IPS DF 4.7 (cell line): ENCODE measurements around the gene DTNBP1.

Source experiments
- DNase-seq: peaks from one replicate; pipeline ENCODE4 v3.0.0-alpha.2; 2013; ENCODE audit warnings: low spot score; ENCODE audit errors: extremely low read depth

Gene DTNBP1

DNA sequence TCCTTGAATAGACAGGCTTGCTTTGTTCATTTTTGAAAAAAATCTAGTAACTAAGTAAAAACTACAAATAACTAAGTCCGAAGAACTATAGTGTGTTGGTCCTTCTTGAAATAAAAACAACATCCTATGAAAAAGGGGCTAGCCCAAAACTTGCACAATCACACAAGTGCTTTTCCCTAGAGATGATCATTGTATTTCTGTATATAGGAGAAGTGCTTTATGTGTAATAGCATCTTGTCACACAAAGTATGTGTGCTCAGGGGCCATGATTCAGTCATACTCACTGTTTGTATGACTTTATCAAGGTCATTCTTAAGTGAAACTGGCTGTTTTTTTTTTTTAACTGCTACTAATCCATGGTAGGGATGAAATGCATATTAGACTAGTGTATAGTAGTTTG, 179.8 kb downstream of the DTNBP1 start:
- no peak for DNase-seq

DNA sequence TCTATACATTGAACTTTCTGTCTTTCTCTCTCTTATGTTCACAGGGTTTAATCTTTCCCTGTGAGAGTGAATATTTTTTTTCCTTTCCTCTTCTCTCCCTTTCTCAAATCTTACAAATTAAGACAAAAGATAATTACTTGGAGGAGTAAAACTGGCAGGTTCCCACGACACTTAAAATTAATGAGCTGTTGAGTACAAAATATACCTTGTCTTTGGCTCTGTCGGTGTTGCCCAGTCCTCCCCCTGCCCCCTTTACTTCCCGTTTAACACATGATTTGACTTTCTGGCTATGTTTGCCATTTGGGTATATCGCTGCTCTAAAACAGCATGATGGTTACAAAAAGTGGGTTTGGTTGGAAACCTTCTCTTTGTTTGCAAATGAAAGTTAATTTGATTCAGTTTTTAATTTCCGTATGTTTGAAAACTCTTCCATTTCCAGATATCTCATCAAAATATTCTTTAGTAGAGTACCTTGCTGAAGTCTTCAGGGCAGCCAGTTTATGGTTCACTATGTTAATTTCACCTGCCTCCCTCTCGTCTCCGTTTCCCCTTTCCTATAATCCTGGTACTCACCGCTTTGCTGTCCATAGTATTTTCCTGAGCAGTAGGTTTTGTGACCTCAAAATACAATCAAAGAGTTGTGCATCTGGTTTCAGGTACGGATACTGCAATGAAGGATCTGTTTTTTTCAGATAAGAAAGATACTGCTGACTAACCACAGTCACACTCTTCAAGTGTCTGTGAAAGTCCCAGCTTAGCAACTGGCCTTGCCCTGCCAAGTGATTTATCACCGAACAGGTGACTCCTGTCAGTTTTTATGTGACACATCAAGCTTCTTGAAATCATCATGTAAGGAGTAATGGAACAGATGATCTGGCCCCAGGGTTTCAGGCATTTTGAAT, 181.2 kb downstream of the DTNBP1 start:
- DNase-seq: no peak

DNA sequence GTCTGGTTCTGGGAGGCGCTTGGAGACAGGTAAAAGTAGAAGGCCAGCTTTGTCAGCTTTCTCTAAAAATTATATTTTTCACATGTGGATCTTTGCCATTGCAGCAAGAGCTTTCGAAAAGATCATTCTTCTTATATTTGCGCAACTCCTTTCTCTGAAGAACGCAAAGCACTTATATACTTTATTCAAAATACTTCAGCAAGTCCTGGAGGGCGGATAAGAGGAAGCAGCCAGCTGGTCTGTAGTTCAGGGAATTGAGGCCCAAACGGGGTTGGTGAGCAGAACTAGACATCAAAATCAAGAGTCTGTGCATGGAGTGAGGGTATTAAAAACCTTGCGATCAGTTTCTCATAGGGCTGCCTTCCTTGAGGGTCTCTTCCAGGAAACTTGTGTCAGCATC, 182.3 kb downstream of the DTNBP1 start:
- no peak for DNase-seq

DNA sequence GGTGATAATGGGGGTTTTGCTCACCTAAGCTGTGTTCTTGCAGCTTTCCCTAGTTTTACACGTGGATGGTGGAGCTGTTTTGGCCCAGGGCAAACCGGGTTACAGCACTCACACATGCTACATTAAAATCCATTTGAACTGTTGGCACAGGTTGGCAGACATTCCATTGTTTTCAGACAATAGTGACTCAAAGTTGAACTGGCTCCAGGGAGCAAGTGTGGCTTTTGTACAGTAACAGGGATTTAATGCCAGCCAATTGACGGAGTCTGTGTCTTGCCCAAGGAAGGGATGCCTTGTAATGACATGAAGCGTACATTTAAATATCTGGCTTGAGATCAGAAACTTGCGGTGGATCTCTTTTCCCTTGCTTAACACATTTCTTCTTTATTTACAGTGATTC, 183.1 kb downstream of the DTNBP1 start:
- DNase-seq: no peak

DNA sequence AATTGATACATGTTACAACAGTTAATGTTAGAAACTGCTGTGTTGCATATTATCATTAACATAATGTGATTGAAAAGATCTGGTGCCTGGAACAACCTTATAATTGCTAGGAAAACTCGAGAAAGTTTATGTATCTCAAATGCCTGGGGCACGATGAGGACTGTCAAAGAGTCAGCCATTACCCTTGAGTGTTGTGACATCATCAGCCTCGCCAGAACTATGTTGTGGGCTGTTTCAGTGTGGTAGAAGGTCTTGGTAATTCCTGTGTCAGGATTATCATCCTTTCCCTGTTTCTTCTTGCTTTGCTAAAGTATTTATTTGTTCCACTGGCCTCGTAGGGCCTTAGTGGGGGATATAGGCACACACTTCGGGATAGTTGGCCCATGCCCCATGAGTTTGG, 185.1 kb downstream of the DTNBP1 start:
- DNase-seq: no peak

DNA sequence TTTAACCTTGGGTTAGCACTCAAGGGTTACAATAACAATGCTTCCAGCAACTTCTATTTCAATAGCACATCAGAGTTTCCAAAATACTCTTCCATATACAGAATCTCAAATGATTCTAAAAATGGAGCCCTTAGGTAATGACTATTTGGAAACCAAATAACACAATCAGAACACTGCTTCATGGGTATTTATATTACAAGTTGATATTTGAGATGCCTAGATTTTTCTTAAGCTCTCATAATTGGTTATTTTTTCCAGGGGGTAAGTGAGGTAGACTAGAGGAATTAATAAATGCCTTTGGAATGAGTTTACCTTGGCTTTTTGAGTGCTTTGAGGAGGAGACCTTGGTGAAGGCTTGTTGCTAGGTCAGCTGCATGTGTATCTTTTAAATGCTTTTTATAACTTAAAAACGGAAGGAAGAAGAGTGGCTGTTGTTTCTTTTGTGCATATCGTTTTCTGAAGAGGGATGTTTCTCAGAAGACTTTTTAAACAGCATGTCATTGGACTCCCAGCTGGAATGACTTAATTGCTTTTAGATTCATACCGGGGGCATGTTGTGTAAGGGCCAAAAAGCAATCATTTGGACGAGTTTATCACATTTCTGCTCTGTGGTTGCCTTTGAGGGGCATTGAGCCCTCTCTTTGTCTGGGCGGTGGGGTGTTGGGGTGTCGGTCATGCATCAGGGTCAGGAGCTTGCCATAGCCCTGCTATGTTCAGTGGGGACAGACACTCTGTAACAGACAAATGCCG, 186.0 kb downstream of the DTNBP1 start:
- no peak for DNase-seq

DNA sequence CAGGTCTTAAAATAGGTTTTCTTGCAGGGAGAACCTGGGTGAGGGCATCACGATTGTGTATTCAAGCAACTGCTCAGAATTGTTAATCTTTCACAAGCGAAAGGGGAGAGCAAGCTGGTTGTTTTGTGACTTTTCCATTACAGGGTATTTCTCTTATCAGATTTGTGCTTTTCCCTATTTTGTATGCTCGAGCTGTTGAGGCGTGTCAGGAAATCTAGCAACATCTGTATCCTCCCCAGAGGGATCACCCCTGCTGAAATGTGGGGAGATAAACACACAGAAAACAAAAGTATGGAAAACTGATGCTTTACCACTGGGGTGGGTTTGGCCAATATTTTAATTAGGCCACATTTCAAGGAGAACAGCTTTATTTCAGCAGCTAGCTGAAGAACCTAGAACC, 187.0 kb downstream of the DTNBP1 start:
- no peak for DNase-seq

DNA sequence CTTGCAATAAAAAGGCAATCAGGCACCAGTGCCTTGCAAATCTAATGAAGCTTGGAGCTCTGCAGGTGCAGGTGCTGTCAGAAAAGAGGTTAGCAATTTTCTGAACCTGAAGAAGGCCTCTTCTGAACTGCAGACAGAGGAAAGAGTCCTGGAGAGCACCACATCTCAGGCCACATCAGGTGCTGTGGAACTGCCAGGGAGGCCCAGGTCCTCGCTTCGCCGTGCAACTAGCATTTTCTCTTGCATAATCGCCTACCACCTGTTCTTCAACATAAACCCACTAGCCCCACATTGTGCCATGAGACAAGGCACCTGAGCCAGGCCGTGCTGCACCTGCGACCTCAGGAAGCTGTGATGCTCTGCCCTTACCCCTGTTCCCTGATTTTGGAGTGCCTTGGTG, 187.6 kb downstream of the DTNBP1 start:
- DNase-seq: no peak

DNA sequence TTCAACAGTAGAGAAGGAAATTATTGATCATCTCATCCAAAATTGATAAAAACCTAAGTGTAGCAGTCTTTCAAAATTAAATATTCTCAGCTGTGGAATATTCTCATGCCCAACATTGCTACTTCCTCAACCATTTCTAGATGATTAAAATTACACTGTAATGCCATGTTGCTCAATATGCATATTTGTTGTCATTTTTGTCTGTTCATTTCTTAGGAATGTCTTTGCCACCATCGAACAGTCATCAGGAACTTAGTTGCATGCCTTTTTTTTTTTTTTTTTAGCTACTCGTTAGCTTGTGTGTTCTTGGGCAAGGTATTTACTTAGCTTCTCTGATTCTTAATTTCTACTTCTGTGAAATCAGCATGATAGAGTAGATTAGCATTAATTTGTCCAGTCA, 188.6 kb downstream of the DTNBP1 start:
- no peak for DNase-seq

DNA sequence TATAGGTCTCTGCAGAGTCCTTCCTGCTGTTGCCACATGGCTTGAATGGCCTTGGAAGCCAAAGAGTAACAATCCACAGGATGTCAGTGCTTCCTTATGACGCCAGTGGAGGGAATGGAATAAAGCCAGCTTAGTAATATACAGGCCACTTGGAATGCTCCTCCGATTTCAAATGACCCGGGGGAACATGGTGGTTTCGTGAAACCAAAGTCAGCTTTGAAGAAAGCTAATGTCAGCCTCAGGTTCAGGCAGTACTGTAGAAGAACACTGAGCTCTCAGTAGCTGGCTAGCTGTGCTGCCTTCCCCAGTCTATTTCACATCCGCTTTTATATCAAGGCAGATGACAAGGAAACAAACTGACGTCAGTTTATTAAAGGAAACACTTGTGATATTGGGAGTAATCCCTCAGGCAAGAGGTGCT, 189.1 kb downstream of the DTNBP1 start:
- DNase-seq: no peak

DNA sequence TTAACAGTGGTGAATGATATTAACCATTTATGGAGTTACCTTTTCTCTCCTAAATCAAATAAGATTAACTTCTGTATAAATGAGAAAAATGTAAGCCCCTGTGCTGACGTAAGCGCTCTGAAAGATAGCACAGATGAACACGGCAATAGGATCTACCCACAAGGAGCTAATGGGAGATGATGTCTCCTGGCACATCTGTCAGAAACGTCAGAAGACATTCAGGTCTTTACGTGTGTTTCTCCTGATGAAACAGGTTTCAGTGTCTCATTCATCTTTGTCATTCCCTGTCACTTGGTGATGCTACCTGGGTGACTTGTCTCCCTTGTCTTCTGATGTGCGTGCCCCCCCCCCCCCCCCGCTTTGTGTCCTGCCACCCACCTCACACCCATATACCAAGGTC, 189.7 kb downstream of the DTNBP1 start:
- DNase-seq: no peak
